KOPT-K1 (cell line): ENCODE results near the gene CCDC77.

Source experiments
- H3K27ac ChIP-seq: fragments of 200-600 bp; sonication (generic); 2 replicates; pipeline ENCODE4 v1.5.1; 2016; ENCODE audit warnings: antibody characterized with exemption, mild to moderate bottlenecking, low read depth, low read length; ENCODE audit not compliant: poor library complexity, severe bottlenecking
- H3K36me3 ChIP-seq: fragments of 200-600 bp; sonication (generic); 2 replicates; pipeline ENCODE4 v1.5.1; 2017; ENCODE audit warnings: antibody characterized with exemption, mild to moderate bottlenecking, low read length, moderate library complexity; ENCODE audit not compliant: insufficient read depth
- H3K9me3 ChIP-seq: fragments of 200-600 bp; sonication (generic); 2 replicates; pipeline ENCODE4 v1.5.1; 2017; ENCODE audit warnings: antibody characterized with exemption, low read length, mild to moderate bottlenecking; ENCODE audit not compliant: insufficient read depth, poor library complexity, severe bottlenecking

CCDC77 gene

GRCh38 chr12:462936-463705, 61.7 kb downstream of the CCDC77 start:
- H3K9me3 ChIP-seq, result no peaks in the 10 kb centered on the region
- H3K27ac ChIP-seq, result no peak overlapping the region
- H3K36me3 ChIP-seq, result no peaks in the 10 kb centered on the region

GRCh38 chr12:464484-465267, 63.2 kb downstream of the CCDC77 start:
- Histone ChIP-seq H3K36me3 (no peaks in the 10 kb centered on the region), H3K9me3 (no peaks in the 10 kb centered on the region), H3K27ac (no peak overlapping the region)

GRCh38 chr12:466039-466438, 64.6 kb downstream of the CCDC77 start:
- H3K9me3 ChIP-seq, result no peaks in the 10 kb centered on the region
- H3K27ac ChIP-seq, result no peak overlapping the region
- H3K36me3 ChIP-seq, result no peaks in the 10 kb centered on the region

GRCh38 chr12:466762-467161, 65.3 kb downstream of the CCDC77 start:
- no peak overlapping the region for H3K27ac ChIP-seq
- no peaks in the 10 kb centered on the region for H3K36me3 ChIP-seq
- no peaks in the 10 kb centered on the region for H3K9me3 ChIP-seq

GRCh38 chr12:467591-467990, 66.1 kb downstream of the CCDC77 start:
- H3K9me3 ChIP-seq, result no peaks in the 10 kb centered on the region
- no peak overlapping the region for H3K27ac ChIP-seq
- H3K36me3 ChIP-seq, result no peaks in the 10 kb centered on the region

- no peaks in the 10 kb centered on the region for H3K36me3 ChIP-seq
- no peaks in the 10 kb centered on the region for H3K9me3 ChIP-seq
- no peak overlapping the region for H3K27ac ChIP-seq
These were observed 67.4 kb downstream of the CCDC77 start for GRCh38 chr12:468671-469389.

- Histone ChIP-seq H3K36me3 (no peaks in the 10 kb centered on the region), H3K27ac (no peak overlapping the region), H3K9me3 (no peaks in the 10 kb centered on the region)
These were observed 68.7 kb downstream of the CCDC77 start for GRCh38 chr12:470133-470532.

GRCh38 chr12:473198-473597, 71.8 kb downstream of the CCDC77 start:
- Histone ChIP-seq H3K36me3 (no peaks in the 10 kb centered on the region), H3K9me3 (no peaks in the 10 kb centered on the region), H3K27ac (no peak overlapping the region)

GRCh38 chr12:473863-474577, 72.6 kb downstream of the CCDC77 start:
- Histone ChIP-seq H3K9me3 (no peaks in the 10 kb centered on the region), H3K27ac (no peak overlapping the region), H3K36me3 (no peaks in the 10 kb centered on the region)

GRCh38 chr12:475286-475685, 73.8 kb downstream of the CCDC77 start:
- no peaks in the 10 kb centered on the region for H3K9me3 ChIP-seq
- no peak overlapping the region for H3K27ac ChIP-seq
- no peaks in the 10 kb centered on the region for H3K36me3 ChIP-seq

GRCh38 chr12:479161-479560, 77.7 kb downstream of the CCDC77 start:
- H3K36me3 ChIP-seq, result no peaks in the 10 kb centered on the region
- H3K27ac ChIP-seq, result no peak overlapping the region
- H3K9me3 ChIP-seq, result no peaks in the 10 kb centered on the region

GRCh38 chr12:480831-481816, 79.7 kb downstream of the CCDC77 start:
- H3K36me3 ChIP-seq, result no peaks in the 10 kb centered on the region
- H3K9me3 ChIP-seq, result no peaks in the 10 kb centered on the region
- H3K27ac ChIP-seq, result no peak overlapping the region

GRCh38 chr12:482061-482460, 80.6 kb downstream of the CCDC77 start:
- Histone ChIP-seq H3K27ac (no peak overlapping the region), H3K9me3 (no peaks in the 10 kb centered on the region), H3K36me3 (no peaks in the 10 kb centered on the region)

GRCh38 chr12:484096-484495, 82.7 kb downstream of the CCDC77 start:
- Histone ChIP-seq H3K36me3 (no peaks in the 10 kb centered on the region), H3K27ac (no peak overlapping the region), H3K9me3 (peaks cover 3% of the 10 kb centered on the region)
